ENCODE data around the gene IRAG1.

IRAG1 gene

GRCh38 chr11:10669258-10670033 is 24.1 kb downstream of the IRAG1 start:
- H3K4me3 ChIP-seq (ENCODE audit: low read depth, low read length): no peak overlapping the region
- no peak for DNase-seq (ENCODE audit: low read depth)
- TF ChIP-seq, protein P1, sequence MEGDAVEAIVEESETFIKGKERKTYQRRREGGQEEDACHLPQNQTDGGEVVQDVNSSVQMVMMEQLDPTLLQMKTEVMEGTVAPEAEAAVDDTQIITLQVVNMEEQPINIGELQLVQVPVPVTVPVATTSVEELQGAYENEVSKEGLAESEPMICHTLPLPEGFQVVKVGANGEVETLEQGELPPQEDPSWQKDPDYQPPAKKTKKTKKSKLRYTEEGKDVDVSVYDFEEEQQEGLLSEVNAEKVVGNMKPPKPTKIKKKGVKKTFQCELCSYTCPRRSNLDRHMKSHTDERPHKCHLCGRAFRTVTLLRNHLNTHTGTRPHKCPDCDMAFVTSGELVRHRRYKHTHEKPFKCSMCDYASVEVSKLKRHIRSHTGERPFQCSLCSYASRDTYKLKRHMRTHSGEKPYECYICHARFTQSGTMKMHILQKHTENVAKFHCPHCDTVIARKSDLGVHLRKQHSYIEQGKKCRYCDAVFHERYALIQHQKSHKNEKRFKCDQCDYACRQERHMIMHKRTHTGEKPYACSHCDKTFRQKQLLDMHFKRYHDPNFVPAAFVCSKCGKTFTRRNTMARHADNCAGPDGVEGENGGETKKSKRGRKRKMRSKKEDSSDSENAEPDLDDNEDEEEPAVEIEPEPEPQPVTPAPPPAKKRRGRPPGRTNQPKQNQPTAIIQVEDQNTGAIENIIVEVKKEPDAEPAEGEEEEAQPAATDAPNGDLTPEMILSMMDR (IDR thresholded peaks at IDR 0.05; ENCODE audit: control insufficient read depth, extremely low read depth, insufficient read depth): no peak

- no peak overlapping the region for H3K4me3 ChIP-seq (ENCODE audit: low read depth, low read length)
- TF ChIP-seq, protein P1 (IDR thresholded peaks at IDR 0.05; ENCODE audit: control insufficient read depth, extremely low read depth, insufficient read depth): no peak
- DNase-seq (ENCODE audit: low read depth): no peak
Observed at GRCh38 chr11:10667521-10667885, 26.1 kb downstream of the IRAG1 start.

DNA sequence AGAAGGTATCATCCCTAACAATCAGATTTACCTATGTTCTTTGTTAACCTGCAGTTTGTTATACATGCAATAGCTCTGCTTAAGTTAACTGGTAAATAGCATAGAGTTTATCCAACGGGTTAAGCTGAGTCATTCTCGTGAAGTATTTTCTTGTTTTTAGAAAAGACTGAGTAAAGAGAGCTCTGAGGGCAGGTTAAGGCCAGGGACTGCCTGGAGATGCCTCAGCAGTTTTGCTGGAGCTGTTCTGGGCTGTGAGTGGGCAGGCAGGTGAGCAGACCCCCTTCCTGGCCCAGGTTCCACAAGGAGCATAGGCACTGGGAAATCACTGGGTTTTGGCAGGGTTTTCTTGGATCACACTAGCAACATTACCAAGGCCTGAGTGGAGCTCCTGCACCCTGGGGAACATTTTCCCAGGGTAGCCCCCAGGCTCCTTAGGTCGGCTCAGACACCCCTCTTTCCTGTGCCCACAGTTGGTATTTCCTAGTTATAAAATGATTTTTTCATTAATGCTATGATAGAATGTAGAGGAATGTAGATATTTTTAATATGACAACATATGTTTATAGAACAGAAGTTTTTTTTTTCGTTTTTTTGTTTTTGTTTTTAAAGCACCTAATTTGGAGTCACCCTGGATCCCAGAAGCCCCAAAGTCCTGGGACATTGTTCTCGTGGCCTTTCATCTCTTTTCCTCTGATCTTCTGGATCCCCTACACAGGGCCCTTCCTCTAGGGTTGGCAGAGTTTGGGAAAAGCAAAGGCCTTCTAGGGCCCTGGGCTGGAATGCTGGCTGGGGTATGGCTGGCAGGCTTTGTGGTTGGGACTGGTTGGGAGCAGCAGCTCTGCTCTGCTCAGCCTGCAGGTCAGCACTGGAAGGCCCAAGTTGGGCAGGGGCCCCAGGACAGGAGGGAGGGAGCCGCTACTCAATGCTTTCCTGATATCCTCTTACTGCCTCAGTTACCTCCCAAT is 26.7 kb downstream of the IRAG1 start:
- H3K4me3 ChIP-seq (ENCODE audit: low read depth, low read length): no peak overlapping the region
- TF ChIP-seq, protein P1 (IDR thresholded peaks at IDR 0.05; ENCODE audit: control insufficient read depth, extremely low read depth, insufficient read depth): no peak
- DNase-seq (ENCODE audit: low read depth): no peak

- DNase-seq (ENCODE audit: low read depth): no peak
- H3K4me3 ChIP-seq (ENCODE audit: low read depth, low read length): no peak overlapping the region
- TF ChIP-seq, protein P1 (IDR thresholded peaks at IDR 0.05; ENCODE audit: control insufficient read depth, extremely low read depth, insufficient read depth): no peak
Observed at GRCh38 chr11:10664496-10664895, 29.1 kb downstream of the IRAG1 start.

DNA sequence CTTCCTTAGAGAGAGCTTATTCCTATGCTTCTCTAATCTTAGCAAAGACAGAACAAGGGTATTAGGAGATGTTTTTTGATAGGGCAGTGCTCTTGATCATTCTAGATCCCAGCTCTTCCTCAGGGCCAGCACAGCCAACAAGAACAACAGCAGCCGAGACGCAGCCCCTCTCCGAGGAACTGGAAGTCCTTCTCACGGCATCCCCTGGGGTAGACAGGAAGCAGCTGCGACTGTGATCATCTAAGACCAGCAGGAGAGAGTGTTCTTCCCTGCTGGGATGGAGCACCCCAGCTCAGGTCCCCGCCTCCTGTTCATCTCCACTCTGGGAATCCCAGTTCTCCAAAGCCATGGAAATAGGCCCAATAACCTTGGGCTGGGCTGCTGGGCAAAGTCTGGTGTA is 29.6 kb downstream of the IRAG1 start:
- TF ChIP-seq, protein P1 (IDR thresholded peaks at IDR 0.05; ENCODE audit: control insufficient read depth, extremely low read depth, insufficient read depth): no peak
- no peak for DNase-seq (ENCODE audit: low read depth)
- H3K4me3 ChIP-seq (ENCODE audit: low read depth, low read length): no peak overlapping the region

GRCh38 chr11:10663365-10663764 is 30.2 kb downstream of the IRAG1 start:
- DNase-seq (ENCODE audit: low read depth): no peak
- TF ChIP-seq, protein P1 (IDR thresholded peaks at IDR 0.05; ENCODE audit: control insufficient read depth, extremely low read depth, insufficient read depth): no peak
- H3K4me3 ChIP-seq (ENCODE audit: low read depth, low read length): no peak overlapping the region
